NCI-H1436 treated with DMSO at 0.1 percent for 48 hours (cell line): ENCODE results near the gene KRT86.
"Not testable (repeated sequence)": the region's sequence is repeated elsewhere in the genome, so short reads cannot be mapped to it uniquely, and the experiment has no call there.

ENCODE experiments used
- DNase-seq: peaks from one replicate; lab custom pipeline; 2025; lab: John Stamatoyannopoulos, UW

Gene KRT86

DNA sequence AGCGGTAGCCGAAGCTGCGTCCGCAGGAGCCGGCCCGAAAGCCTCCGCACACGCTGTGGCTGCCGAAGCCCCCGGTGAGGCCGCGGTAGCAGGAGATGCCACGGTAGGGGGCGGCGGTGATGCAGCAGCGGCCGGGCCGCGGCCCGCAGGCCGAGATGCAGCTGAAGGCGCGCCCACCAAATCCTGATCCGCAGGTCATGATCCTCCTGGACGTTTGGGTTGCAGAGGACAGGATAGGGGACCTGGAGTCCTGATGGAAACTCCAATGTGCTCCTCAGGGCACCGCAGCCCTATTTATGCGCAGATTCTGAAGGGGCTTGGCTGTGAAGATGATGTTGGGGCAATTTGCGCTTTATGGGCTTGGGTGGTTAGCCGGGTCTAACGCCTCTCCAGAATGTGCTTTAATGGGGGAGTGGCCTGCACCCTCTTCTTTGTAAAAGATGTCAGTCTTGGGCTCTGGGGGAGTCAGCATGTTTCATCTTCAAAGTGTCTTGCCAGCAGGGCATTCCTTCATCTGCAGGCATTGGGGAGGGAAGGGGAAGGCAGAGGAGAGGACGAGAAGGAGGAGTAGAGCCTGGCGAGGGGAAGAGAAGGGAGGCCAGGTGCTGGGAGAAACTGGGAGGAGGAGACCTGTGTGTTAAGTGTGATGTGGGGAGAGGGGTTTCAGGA lies 17.0 kb downstream of the KRT86 start, which contains the start of gene KRT81:
Gene KRT81, minus strand, starts transcription at position 268 of the 669 bp plus-strand sequence. Its CDS starts 69 bp downstream, at position 199.
- no peak for DNase-seq

DNA sequence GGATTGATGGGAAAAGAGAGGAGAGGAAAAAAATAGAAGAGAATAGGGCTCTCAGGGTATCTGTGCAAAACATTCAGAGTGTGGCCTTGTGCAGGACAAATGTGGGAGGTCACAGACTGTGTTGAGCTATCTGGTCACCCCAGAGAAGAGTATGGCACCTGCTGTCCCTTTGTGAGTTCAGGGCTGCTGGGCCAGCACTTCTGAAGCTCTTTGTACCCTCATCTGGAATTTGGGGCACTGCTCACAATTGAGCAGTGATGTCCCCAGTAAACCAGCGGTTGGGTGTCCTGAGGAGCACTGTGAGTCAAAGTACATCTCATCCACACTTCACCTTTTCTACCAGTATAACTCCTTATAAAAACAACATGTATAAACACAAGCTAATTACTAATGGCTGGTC lies 19.5 kb downstream of the KRT86 start:
- DNase-seq: no peak

DNA sequence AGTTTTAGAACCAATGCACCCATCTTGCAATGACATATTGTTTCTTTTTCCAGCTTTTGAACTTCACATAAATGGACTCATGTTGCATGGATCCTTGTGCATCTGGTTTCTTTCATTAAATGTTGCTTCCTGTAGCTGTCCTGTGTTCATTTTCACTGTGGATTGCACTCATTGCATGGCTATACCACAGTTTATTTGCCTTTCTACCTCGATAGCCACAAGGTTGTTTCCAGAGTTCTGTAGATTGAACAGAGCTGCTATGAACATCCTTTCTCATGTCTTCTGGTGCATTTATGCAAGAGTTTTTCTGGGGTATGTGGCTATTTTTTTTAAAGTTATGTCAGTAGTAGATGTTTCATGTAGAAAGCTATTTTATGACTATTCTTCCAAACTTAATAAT lies 20.4 kb downstream of the KRT86 start:
- DNase-seq: no peak

DNA sequence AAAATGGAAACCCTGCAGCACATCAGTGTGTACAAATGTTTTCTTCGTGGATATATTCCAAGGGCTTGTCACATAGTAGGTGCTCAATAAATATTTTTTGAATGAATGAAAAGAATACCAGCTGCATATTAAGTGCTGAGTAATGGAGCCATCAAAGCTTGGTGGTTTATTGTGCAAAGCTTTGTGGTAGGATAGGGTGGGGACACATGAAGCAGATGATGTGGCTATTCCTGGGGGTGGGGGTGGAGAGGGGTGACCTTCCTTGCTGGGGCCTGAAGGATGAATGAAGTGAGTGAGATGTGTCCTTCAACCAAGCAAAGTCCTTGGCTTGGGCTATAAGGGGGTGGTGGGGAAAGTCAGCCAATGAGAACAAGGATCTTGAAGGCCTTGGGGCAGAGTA lies 21.2 kb downstream of the KRT86 start:
- no peak for DNase-seq

DNA sequence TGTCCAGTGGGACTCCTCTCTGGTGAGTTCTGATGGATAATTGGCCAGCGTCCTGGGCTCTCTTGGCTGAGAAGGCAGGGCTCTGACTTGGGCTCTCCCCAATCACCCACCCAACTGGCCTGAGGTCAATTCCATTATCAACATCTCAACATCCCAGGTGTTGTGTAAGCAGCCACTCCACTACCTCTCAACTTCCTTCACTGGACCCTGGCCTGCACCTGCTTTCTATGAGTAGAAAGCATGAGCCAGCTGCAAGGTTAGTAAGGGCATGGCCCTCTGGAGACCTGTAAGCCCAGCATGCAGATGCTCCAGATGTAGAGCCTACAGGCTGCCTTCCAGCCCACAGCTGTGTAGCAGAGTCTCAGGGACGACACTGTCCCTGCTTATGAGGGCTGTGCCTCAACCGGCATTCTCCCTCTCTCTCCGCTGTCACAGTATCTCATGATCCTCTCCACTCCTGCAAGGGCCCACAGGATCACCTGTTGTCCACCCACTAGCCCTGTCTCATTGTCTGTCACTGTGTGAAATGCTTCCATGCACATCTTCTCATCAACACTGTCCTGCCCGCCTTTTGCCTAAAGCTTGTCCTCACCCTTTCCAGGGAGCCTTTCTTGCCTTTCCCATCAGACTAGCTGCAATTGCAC lies 22.2 kb downstream of the KRT86 start:
- no peak for DNase-seq

DNA sequence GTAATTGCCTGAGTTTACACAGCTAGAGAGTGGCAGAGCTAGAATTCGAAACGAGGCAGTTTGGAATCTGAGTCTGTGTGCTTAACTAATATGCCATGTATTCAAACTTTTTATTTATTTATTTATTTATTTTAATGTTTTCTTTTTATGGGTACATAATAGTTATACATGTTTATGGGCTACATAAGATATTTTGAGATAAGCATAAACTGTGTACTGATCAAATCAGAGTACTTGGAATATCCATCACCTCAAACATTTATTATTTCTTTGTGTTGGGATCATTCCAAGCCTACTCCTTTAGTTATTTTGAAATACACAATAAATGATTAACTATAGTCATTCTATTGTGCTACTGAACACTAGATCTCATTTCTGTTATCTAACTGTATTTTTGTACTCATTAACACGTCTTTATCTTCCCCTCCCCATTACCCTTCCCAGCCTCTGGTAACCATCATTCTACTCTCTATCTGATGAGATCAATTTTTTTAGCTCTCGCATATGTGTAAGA lies 24.3 kb downstream of the KRT86 start:
- DNase-seq: no peak

DNA sequence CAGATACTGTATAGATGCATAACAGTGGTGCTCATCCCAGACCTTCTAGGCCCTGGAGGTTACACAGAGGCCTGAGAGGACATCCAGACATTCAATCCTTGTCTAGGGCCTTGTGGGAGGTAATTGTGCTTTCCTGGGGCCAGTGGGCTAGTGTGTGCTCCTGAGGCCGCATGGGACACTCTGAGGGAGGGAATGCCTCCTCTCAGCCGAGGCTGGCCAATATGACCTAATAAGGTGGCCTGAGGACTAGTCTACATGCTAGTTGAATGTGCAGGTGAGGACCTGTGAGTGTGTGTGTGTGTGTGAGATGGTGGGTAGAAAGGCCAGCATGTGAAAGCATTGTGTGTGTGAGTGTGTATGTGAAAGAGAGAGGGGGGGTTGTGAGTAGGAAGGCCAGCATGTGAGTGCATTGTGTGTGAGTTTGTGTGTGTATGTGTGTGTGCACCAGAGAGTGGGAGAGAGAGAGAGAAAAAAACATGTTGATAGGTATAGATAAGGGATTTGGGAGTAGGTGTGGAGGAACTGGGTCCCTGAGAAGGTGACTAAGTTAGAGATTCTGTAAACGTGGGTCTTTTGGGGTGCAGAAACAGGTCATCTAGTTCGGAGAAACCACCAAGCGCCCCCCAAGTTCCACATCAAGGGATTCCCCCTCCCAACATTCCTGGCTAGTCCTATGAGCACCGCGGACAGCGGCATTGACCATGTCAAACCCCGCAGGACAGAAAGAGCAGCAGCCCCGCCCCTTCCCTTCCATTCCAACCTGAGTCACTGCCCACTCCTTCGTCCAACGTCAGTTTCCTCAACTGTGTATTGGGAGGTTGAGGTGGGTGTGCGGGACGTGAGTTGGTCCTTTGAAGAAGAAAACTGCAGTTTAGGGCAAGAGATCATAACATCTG lies 26.6 kb downstream of the KRT86 start:
- no peak for DNase-seq

DNA sequence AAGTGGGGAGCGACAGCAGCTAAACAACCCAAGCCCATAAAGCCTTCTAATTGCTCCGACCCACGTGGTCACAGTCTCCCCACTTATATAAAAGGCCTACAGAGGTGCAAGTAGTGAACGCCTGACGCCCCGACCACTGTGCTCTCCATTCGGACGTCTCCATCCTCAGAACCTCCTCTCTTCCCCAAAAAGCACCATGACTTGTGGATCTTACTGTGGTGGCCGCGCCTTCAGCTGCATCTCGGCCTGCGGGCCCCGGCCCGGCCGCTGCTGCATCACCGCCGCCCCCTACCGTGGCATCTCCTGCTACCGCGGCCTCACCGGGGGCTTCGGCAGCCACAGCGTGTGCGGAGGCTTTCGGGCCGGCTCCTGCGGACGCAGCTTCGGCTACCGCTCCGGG lies 27.3 kb downstream of the KRT86 start:
- DNase-seq: not testable (repeated sequence)

DNA sequence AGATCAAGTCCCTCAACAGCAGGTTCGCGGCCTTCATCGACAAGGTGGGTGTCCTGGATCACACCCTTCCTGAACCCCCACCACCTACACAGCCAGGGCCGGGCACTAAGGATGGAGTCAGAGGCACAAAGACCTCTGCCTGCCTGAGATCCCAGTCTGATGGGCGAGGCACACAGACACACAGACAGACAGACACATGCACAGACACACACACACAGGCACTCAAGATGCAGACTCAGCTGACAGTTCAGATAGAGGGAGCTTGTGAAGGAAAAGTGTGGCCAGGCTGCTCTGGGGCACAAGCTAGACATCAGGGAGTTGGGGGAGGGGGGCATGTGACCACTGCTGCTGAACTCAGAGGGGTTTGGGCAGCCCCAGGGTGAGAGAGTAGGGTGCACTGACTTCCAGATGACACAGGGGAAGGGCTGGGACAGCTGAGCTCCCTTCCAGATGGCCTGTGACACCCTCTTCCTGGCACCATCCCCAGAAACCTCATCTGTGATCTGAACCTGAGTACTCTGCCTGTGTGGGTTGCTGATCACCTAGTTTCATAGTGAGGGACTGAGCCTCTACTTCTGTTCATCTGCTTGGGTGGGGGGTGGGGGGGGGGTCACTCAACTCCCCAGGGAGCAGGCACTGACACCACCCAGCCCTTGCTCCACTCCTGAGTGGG lies 27.9 kb downstream of the KRT86 start:
- not testable (repeated sequence) for DNase-seq

DNA sequence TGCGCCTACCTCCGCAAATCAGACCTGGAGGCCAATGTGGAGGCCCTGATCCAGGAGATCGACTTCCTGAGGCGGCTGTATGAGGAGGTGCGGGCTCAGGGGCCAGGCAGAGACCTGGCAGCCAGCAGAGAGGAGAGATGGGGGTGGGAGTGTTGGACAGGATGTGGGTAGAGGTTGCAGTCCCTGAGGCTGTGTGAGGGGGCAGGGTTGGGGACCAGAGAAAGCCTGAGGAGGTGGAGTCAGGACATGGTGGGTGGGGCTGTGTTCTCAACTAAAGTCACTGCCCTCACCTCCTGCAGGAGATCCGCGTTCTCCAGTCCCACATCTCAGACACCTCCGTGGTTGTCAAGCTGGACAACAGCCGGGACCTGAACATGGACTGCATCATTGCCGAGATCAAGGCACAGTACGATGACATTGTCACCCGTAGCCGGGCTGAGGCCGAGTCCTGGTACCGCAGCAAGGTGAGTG lies 30.5 kb downstream of the KRT86 start:
- not testable (repeated sequence) for DNase-seq

DNA sequence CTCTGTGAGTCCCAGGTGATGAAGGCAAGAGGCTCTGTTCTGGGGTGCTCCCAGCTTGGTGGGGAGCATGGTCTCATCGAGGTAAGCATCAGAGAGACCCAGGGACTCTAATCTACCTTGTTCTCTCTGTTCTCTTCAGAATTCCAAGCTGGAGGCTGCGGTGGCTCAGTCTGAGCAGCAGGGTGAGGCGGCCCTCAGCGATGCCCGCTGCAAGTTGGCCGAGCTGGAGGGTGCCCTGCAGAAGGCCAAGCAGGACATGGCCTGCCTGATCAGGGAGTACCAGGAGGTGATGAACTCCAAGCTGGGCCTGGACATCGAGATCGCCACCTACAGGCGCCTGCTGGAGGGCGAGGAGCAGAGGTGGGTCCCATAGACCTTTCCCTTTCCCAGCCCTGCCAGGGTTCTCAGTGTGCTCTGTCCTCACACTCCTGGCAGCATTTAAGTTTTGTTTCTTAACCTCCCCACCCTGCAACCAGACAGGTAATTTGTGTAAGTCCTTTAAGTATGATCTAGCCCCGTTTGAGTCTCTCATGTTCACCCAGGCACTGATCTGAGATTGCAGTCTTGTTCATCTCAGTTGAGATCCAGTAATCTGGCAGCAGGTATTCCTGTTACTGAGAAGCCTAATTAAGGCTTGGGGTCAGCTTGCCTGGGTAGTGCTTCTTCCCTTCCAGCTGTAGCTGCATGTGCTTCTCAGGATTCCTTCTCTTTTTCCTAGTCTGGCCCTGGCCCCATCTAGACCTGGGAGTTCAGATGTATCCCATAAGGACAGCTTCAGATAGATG lies 31.7 kb downstream of the KRT86 start:
- DNase-seq: no peak

DNA sequence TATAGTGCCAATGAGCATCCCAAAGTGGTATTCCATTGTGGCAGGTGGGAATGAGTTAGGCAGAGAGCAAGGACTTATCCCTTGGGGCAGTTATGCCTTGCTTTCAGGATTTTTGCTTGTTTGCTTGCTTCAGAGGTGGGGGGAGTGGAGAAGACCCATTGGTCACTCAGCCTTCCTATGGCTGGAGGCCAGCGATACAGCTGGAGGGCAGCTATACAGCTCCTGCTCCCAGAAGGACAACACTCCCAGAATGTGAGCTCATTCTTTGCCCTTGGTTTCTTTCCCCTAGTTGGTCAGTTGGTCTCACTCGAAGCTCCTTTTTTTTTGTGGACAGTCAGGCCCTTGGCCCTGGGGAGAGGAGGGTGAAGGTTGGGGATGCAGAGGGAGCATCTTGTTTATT lies 32.3 kb downstream of the KRT86 start:
- DNase-seq: no peak

DNA sequence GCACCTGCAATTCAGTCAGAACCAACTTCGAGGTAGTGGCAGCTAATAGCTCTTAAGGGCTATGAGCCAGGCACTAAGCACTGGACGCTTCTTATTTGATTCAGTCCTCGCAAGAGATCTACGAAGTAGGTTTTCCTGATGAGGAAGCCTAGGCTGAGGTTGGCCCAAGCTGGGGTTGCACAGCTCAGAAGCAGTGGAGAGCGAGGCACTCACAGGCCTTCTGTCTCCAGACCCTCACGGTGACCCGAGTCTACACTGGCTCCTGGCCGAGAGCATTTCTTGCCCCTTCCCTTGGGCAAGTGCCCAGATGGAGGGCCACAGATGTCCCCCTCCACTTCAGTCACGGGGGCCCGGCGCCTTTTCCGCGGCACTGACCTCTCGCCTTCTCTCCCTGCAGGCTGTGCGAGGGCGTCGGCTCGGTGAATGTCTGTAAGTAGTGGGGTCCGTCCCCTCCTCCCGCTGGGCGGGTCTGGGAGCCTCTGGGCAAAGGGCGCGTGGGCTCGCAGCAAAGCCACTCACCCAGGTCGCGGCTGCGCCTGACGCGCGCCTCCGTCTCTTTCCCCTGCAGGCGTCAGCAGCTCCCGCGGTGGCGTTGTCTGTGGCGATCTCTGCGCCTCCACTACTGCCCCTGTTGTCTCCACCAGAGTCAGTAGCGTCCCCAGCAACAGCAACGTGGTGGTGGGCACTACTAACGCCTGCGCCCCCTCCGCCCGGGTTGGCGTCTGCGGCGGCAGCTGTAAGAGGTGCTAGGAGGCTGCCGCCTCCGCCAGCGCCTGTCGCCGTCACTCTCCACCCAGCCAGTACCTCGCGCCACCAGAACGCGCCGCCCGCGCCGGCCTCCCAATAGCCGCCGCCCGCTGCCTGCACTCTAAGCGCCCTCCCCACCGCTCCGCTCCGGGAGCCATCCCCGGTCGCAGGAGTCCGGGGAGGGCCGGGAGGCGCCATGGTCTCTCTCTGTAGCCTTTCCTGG lies 33.7 kb downstream of the KRT86 start:
- no peak for DNase-seq

DNA sequence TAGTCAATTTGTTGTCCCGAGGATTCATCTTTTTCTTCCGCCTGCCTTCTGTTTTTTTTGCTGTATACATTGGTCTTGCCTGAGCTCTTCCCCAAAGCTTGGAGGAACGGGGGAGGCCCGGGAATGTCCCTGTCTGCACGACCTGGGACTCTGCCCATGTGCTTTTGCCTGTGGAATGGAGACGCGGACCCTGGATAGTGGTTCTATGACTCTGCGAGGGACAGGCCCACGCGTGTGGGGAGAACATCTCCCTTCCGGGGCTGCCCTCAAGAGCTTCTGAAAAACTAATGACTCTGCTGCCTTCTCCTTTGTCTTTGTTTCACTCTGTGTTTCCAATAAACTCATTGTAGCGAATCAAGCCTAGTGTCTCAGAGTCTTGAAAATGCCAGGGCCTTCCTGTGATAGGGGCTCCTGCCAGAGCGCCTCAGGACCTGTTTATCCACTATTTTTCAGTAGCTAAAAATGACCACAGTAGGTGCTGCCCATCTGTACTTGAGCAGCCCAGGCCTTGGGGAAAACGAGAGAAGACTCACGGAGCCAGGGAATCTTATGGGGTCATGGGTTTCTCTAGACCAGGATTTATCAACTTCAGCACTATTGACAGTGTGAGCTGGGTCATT lies 34.5 kb downstream of the KRT86 start:
- no peak for DNase-seq

DNA sequence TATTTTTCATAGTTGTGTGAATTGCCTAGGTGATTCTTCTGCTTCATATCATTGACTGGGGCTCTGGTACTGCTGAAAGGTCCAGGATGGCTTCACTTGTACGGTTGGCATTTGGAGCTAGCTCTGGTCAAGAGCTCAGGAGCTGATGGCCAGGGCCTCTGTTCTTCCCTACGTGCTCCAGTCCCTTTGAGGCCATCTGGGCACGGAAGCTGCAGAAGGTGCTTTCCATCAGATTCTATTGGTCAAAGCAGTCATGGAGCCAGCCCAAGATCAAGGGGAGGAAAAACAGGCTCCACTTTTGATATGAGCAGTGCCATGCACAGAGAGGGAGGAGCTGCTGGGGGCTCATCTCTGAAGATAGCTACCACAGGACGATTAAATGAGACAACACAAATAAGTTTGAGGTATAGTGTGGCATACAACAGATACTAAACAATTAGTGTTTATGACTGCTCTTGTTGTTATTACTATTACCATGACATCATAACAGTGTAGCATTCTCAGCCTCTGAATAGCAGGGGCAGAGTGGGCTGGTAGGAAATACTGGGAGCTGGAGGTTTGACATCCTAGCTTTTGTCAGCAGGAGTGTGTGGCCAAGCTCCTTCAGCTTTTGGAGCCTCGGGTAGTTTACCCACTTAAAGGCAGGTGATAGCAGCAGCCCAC lies 36.3 kb downstream of the KRT86 start:
- DNase-seq: no peak

DNA sequence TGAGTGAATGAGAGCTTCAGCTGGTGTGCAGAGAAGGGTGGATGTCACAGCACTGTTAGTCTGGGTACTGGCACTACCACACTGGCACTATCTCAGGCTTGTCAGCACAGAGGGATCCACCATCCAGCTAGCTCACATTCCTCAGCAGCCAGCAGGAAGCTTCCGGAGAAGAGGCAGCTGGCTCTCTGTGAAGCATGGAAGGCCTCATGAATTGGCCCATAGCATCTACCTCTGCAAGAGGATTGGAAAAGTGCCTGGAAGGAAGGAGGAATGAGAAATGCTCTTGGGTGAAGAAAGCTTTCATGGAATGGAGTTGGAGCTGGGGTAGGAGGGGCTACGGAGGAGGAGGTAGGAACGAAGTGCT lies 36.8 kb downstream of the KRT86 start:
- DNase-seq: no peak

DNA sequence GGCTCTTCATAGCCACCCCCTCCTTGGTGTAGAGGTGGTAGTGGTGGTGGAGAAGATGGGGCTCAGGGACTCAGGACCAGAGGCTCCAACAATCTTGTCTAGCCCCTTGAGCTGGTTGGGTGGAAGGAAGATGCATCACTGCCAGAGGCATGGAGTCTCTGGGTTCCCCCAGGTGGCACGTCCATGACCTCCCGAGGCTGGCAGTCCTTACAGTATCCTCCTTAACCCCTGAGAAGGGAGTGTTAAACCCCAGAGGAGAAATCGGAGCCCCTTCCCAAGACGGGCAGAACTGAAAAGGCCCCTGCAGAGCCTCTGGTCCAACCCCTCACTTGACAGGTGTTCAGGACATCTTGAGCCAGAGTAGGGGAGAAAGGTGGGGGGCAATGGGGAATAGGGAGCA lies 37.6 kb downstream of the KRT86 start:
- DNase-seq: no peak

DNA sequence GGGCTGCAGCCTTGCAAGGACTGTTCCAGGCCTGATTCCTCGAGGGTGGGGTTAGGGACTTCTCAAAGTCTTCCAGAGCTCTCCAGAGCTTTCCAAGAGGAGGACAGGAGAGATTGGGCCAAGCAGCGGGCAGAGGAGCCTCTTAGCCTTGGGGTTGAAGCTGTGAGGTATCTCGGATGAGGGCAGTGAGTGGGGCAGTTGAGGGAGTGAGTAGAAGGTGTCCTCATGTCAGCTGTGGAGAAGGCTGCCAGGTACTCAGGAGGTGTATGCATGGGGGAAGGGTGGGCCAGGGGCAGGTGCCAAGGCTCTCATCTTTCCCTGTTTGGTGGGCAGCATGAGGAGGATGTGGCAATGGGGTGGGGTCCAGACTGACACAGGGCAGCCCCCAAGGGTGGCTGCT lies 39.0 kb downstream of the KRT86 start:
- DNase-seq: no peak

DNA sequence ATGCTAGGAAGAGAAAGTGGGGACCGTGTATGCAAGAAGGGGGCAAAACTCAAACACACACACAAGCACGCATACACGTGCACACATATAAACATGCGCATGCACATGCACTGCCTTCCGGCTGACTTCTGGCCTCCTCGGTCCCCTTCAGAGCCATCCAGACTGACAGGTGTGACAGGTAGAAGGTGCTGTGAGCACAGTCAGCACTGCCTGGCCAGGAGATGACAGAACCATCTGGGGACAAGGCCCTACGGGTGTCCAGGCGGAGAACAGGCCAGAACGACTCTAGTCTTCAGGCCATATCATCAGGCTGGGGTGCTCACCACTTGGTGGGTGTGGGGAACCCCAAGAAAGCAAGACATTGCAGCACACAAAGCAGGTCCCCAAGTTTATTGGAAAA lies 39.5 kb downstream of the KRT86 start:
- no peak for DNase-seq
